Gastroesophageal sphincter (tissue), 3 donors: ENCODE results near the gene CIAO2B.

ENCODE experiments used
- CTCF ChIP-seq, 4 experiments: fragments of 200-600 bp in 2 of 4; fragments of 450-650 bp in 2 of 4; sonication (generic) in 1 of 4; IDR thresholded peaks; one replicate each; pipeline ENCODE4 v1.5.1; 2017 to 2019; ENCODE audit warnings: antibody characterized with exemption in 4 of 4, mild to moderate bottlenecking in 2 of 4, moderate library complexity in 2 of 4
- POLR2AphosphoS5 ChIP-seq: sonication (generic); formaldehyde crosslinking; IDR thresholded peaks from one replicate; pipeline ENCODE4 v1.6.1; 2017; ENCODE audit warnings: antibody characterized with exemption

GRCh38 chr16:66932076-66932475 is 2.1 kb downstream of the CIAO2B start:
- TF ChIP-seq CTCF (IDR thresholded peaks at IDR 0.05): no peak
- no peak for TF ChIP-seq POLR2AphosphoS5
